ENCODE data around the gene C3orf62. TPM values are rescaled to one million over a fixed set of nuclear protein-coding genes. Genes with fewer than 3 reads are reported as not detected.

C3orf62 gene
- total RNA-seq, 1 experiment from 2014 or later: 5.9 TPM

DNA sequence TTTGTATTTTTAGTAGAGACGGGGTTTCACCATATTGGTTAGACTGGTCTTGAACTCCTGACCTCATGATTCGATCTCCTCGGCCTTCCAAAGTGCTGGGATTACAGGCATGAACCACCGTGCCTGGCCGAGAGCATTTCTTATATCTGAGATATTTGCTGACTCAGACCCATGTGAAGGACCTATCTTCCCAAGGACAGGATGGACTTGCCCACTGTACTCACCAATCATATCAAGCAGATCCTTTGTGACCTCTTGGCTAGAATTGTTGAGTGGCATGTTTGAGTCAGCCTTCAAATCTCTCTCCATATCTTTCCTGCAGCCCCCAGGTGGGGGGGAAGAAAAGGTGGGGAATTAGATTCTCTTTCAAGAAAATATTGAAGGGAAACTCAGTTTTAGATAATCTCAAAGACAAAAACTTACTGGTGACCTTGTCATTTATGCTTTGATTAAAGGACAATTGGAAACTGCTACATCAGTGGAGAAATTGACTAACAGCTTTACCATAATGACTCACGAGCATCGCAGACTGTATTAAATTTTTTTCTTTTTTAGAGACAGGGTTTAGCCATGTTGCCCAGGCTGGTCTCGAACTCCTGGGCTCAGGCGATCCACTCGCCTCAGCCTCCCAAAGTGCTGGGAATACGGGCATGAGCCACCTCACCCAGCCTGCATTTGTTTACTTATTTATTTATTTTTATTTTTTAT, 3.1 kb downstream of the C3orf62 start (continued):
- TF ChIP-seq ELF1 (IDR thresholded peaks at IDR 0.05; ENCODE audit: borderline replicate concordance, low read depth): no peak
- no peak for TF ChIP-seq POLR2A (IDR thresholded peaks at IDR 0.05; ENCODE audit: borderline replicate concordance, extremely low read depth, insufficient read depth, insufficient read length)
- no peak for TF ChIP-seq CBX3 (IDR thresholded peaks at IDR 0.05; ENCODE audit: low read depth)
- TF ChIP-seq ZBTB33 (IDR thresholded peaks at IDR 0.05; ENCODE audit: extremely low read depth, insufficient replicate concordance, low read length): no peak

DNA sequence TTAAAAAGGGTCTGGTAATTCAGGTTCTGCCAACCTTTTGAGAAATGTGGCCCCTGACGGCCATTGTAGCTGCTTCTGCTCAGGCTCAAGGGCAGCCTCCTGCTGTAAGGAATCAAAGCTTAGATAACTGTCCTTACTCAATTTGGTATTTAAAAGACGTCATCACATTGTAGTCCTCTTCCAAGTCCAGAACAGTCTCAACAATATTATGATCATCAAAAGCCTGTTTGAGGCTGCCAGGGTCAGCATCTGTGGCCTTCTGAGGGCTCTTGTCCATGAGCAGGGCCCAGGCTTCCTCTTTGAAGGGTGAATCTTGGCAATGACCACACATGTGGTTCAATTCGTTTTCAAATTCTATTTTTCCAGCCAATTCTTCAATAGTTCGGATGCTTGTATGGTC, 6.0 kb downstream of the C3orf62 start:
- Histone ChIP-seq H3K36me3 (ENCODE audit: control insufficient read depth in 1 of 2, insufficient read depth in 2 of 2, low read length in 2 of 2) (peaks cover 0 to 8% of the 10 kb centered on the region in 2 experiments; a peak in 1 of 4 replicates), H3K4me3 (replicated peaks in 1 of 2; ENCODE audit: low read depth in 1 of 2, low read length in 2 of 2) (no peak overlapping the region), H3K9me2 (ENCODE audit: insufficient read depth) (no peaks in the 10 kb centered on the region), H3K27ac (ENCODE audit: low read depth, low read length) (no peak overlapping the region), H4K20me1 (ENCODE audit: insufficient read depth) (no peaks in the 10 kb centered on the region), H3K27me3 (ENCODE audit: insufficient read depth, low read length) (no peaks in the 10 kb centered on the region), H2AFZ (ENCODE audit: low read depth, low read length, poor library complexity, severe bottlenecking) (no peak overlapping the region), H3K9me3 (ENCODE audit: control insufficient read depth in 1 of 2, insufficient read depth in 1 of 2, low read depth in 1 of 2, low read length in 2 of 2) (no peaks in the 10 kb centered on the region), H3K4me1 (ENCODE audit: control insufficient read depth in 1 of 2, insufficient read depth in 2 of 2, low read length in 2 of 2) (peaks cover 1 to 9% of the 10 kb centered on the region in 2 experiments; a peak in 3 of 4 replicates), H3K4me2 (ENCODE audit: low read length) (no peak overlapping the region), H3K9ac (ENCODE audit: low read length) (no peak overlapping the region), H3K79me2 (ENCODE audit: insufficient read depth, low read length) (no peaks in the 10 kb centered on the region)
- ChIA-PET POLR2A (no interaction called here), CTCF (interaction anchor here (0.6 kb wide), 1 partner anchor 115 kb away, joined by 3 read pairs; no protein-coding TSS in a partner anchor), RAD21 (ENCODE audit: low non-redundant PET in 1 of 2, low total read pairs in 2 of 2, uncharacterized antibody in 2 of 2, unreplicated experiment in 2 of 2) (no interaction called here)
- DNase-seq (ENCODE audit: low read depth, low spot score) (no peak), ATAC-seq (no peak)
- intact Hi-C loops (cut with micrococcal nuclease): no loop called here
- no TSS peak for BruUV-seq (replicated peaks)
- TF ChIP-seq, protein P1, sequence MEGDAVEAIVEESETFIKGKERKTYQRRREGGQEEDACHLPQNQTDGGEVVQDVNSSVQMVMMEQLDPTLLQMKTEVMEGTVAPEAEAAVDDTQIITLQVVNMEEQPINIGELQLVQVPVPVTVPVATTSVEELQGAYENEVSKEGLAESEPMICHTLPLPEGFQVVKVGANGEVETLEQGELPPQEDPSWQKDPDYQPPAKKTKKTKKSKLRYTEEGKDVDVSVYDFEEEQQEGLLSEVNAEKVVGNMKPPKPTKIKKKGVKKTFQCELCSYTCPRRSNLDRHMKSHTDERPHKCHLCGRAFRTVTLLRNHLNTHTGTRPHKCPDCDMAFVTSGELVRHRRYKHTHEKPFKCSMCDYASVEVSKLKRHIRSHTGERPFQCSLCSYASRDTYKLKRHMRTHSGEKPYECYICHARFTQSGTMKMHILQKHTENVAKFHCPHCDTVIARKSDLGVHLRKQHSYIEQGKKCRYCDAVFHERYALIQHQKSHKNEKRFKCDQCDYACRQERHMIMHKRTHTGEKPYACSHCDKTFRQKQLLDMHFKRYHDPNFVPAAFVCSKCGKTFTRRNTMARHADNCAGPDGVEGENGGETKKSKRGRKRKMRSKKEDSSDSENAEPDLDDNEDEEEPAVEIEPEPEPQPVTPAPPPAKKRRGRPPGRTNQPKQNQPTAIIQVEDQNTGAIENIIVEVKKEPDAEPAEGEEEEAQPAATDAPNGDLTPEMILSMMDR (IDR thresholded peaks at IDR 0.05 in 2 of 3, conservative IDR thresholded peaks at IDR 0.05 in 1 of 3; ENCODE audit: borderline replicate concordance in 1 of 3, insufficient read depth in 1 of 3, low read depth in 2 of 3, low read length in 2 of 3): no peak
- TF ChIP-seq ELF1 (IDR thresholded peaks at IDR 0.05; ENCODE audit: borderline replicate concordance, low read depth) (no peak), SRF (IDR thresholded peaks at IDR 0.05; ENCODE audit: low read depth) (no peak), EZH2phosphoT487 (IDR thresholded peaks at IDR 0.05; ENCODE audit: borderline replicate concordance) (no peak), EZH2 (IDR thresholded peaks at IDR 0.05) (no peak), ZBTB33 (IDR thresholded peaks at IDR 0.05; ENCODE audit: extremely low read depth, insufficient replicate concordance, low read length) (no peak), ZNF274 (IDR thresholded peaks at IDR 0.05; ENCODE audit: low read depth, low read length) (no peak), ATF3 (IDR thresholded peaks at IDR 0.05) (no peak), EGR1 (IDR thresholded peaks at IDR 0.05; ENCODE audit: low read depth) (no peak), CBX3 (IDR thresholded peaks at IDR 0.05; ENCODE audit: low read depth) (no peak), POLR2AphosphoS5 (IDR thresholded peaks at IDR 0.05; ENCODE audit: low read depth, low read length) (no peak), ZFX (IDR thresholded peaks at IDR 0.05) (no peak)
